Measurements from ENCODE around the gene RNF150.

- TF ChIP-seq EZH2 (IDR thresholded peaks at IDR 0.05; ENCODE audit: low read depth), result no peak
- no peak for TF ChIP-seq CTCF (conservative IDR thresholded peaks at IDR 0.05)
Measured at GRCh38 chr4:141180991-141181761, 47.9 kb upstream of the RNF150 start.

Data from PC-9 (cell line).